Caki2 (cell line): ENCODE results near the gene RHOT2. TPM values are rescaled to one million over a fixed set of nuclear protein-coding genes. Genes with fewer than 3 reads are reported as not detected.
A peak's percentile ranks its signal among the peaks of the same experiment; 100 is the strongest.
"Not testable (repeated sequence)": the region's sequence is repeated elsewhere in the genome, so short reads cannot be mapped to it uniquely, and the experiment has no call there.

ENCODE experiments used
- DNase-seq: peaks from one replicate; pipeline ENCODE4 v3.0.0-alpha.2; 2015; ENCODE audit warnings: low read depth
- in situ Hi-C: cut with HindIII; loops from 2 replicates; pipeline ENCODE4 v1.10.0; 2016; ENCODE audit warnings: low sequenced_read_pairs, low pct_unique_long_range_greater_than_20kb, mixed read lengths
- total RNA-seq: library from RNA; depleted of rRNA; stranded (reverse); fragments of >200 nt; shearing (Covaris generic); gene quantifications from 2 replicates; pipeline ENCODE4 v1.2.3, GENCODE V29; 2014; ENCODE audit warnings: low replicate concordance

The RHOT2 gene
- total RNA-seq, 1 experiment from 2014 or later, result 99.0 TPM

GRCh38 chr16:686459-687260, 18.7 kb downstream of the RHOT2 start:
- DNase-seq, result no peak
- in situ Hi-C loops, result no loop called here

GRCh38 chr16:687499-687898, 19.6 kb downstream of the RHOT2 start:
- in situ Hi-C loops, result no loop called here
- DNase-seq, result no peak

GRCh38 chr16:689175-689897, 21.4 kb downstream of the RHOT2 start:
- in situ Hi-C loops, result no loop called here

GRCh38 chr16:691242-691641, 23.3 kb downstream of the RHOT2 start:
- DNase-seq, in situ Hi-C loops: not testable (repeated sequence)

More at GRCh38 chr16:689175-689897, 21.4 kb downstream of the RHOT2 start:
- no peak for DNase-seq

GRCh38 chr16:692356-693108, 24.6 kb downstream of the RHOT2 start:
- in situ Hi-C loops, result no loop called here
- no peak for DNase-seq

- in situ Hi-C loops, result no loop called here
- no peak for DNase-seq
These were observed 25.4 kb downstream of the RHOT2 start for GRCh38 chr16:693364-693763.

GRCh38 chr16:693766-694165, 25.8 kb downstream of the RHOT2 start:
- DNase-seq, result no peak
- in situ Hi-C loops, result no loop called here

- no peak for DNase-seq
- in situ Hi-C loops, result no loop called here
These were observed 26.4 kb downstream of the RHOT2 start for GRCh38 chr16:694187-694862.

GRCh38 chr16:694863-695354, 27.0 kb downstream of the RHOT2 start:
- in situ Hi-C loops, result no loop called here
- DNase-seq, result no peak

- in situ Hi-C loops, result no loop called here
- peak; percentile 99 for DNase-seq
These were observed 27.6 kb downstream of the RHOT2 start for GRCh38 chr16:695355-696089.

- in situ Hi-C loops, result no loop called here
- no peak for DNase-seq
These were observed 31.2 kb downstream of the RHOT2 start for GRCh38 chr16:698911-699671.

- in situ Hi-C loops, result no loop called here
- DNase-seq, result no peak
These were observed 33.0 kb downstream of the RHOT2 start for GRCh38 chr16:700684-701584.

- no peak for DNase-seq
- in situ Hi-C loops, result no loop called here
These were observed 34.4 kb downstream of the RHOT2 start for GRCh38 chr16:702341-702740.

GRCh38 chr16:703406-703805, 35.5 kb downstream of the RHOT2 start:
- DNase-seq, result no peak
- in situ Hi-C loops, result no loop called here

GRCh38 chr16:704047-704446, 36.1 kb downstream of the RHOT2 start:
- no peak for DNase-seq
- in situ Hi-C loops, result no loop called here
